Stimulated activated CD8-positive, alpha-beta memory T cell treated with anti-CD3 and anti-CD28 coated beads, Interleukin-4, amount 100 ng/mL, for 48 hours (primary cell): ENCODE measurements around the gene KCNH2.

ENCODE experiments used
- DNase-seq: peaks from one replicate; pipeline ENCODE4 v3.0.0-alpha.2; 2020

The KCNH2 gene

GRCh38 chr7:150972023-150972468 is 6.1 kb downstream of the KCNH2 start:
- no peak for DNase-seq

GRCh38 chr7:150971242-150972022 is 6.7 kb downstream of the KCNH2 start:
- no peak for DNase-seq

DNA sequence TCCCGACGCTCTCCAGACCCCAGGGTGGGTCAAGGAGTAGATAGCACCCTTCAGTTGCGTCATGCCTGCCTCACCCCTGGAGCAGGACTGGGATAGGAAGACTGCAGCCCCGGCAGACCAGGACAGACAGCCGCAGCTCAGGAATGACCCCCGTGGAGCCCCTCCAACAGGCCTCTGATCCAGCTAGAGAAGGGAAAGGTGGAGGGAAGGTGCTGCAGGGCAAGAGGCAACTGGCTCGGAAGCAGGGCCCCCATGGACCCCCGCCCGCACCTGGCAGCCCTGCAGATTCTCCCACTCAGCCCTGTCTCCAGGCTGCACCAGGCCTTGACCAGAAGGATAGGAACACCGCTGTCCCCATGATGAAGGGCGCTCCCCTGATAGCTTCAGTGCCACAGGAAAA is 7.7 kb downstream of the KCNH2 start:
- no peak for DNase-seq

- no peak for DNase-seq
Observed at GRCh38 chr7:150969475-150969874, 8.6 kb downstream of the KCNH2 start.

GRCh38 chr7:150968734-150969372 is 9.3 kb downstream of the KCNH2 start:
- DNase-seq, result no peak

DNA sequence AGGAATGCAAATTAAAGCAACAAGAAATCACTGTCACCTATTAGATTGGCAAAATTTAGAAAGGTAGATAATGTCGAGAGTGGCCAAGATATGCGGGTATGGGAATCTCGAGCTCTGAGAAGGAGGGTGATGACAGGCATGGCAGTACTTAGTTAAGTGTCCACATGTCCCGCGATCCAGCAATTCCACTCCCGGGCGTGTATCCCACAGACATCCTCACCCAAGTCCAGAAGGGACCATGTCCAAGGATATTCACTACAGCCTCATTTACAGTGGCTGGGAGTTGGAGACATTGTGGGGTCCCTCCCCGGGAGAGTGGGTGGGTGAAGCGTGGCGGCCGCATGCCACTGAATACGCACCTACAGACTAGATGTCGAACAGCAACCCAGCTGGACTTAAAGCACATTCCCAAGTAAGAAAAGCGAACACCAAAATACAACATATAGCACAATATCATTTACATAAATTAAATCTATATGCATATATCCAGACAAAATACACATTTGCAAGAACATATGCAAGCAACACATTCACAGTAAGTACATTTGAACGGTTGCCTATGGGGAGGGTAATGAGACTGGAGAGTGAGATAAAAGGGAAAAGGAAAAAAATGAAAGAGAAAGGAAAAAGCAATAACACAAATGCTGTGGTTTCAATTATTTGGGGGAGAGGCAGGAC is 9.9 kb downstream of the KCNH2 start:
- no peak for DNase-seq

GRCh38 chr7:150967349-150967748 is 10.8 kb downstream of the KCNH2 start:
- DNase-seq, result no peak

GRCh38 chr7:150966002-150966401 is 12.1 kb downstream of the KCNH2 start:
- no peak for DNase-seq

DNA sequence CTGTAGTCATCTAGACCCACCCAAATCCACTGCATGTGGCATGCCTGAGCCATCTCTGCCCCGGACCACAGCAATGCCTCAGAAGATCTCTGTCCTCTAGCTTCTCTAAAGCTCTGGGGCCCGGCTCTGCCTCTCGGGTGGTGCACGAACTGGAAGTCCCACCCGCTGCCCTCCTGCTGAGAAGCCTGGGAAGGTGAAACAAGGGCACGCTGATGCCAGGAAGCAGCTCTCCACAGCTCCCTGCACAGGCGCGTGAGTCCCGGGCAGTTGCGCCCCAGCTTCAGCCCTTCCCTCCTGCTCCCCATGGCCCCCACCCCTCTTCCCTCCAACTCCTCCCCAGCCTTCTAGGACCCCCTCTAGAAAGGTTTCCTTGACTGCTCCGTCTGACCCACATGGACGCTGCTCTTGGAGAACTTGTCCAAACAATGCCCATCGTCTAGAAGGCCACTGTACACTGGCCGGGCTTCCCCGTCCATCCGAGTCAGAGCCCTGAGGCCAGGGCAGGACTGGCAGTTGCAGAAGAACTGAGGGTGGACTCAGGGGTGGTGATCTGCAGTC is 12.8 kb downstream of the KCNH2 start:
- DNase-seq, result no peak

GRCh38 chr7:150964593-150965111 is 13.5 kb downstream of the KCNH2 start:
- DNase-seq, result no peak

DNA sequence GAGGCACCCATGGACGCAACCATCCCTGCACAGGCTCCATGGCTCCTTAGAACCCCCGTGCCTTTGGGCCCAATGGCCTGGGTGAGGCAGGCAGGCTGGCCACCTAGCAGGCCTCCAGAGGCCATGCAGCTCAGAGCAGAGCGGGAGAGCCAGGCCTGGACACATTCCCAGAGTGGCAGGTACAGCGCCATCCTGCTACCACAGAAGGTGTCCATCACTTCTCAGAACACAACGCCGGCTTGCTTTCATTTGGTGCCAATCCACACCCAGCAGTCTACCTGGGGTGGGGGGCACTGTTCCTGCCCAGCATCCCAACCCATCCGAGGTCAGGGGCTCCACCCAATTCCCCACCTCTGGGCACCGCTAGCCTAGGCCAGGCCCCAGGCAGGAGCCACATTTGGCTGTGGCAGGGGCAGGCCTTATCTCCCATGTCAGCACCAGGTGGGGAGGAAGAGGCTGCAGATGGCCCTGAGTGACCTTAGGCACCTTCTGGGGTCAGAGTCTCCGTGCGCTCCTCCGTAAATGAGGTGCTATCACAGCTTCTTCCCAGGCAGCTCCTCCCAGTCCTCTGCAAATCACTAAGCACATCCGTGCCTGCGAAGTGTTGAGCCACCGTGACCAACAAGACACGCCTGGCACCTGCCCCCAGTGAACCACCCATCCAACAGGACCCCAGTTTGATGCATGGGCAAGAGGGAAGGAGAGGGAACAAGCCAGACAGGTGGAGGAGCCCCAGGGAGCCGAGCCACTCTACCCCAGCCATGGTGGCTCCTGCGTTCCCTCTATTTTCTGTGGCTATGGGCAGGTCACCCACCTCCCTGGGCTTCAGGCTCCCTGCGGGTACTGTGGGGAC is 14.2 kb downstream of the KCNH2 start:
- DNase-seq, result no peak

- DNase-seq, result peak; percentile 74
Observed at GRCh38 chr7:150962553-150963399, 15.3 kb downstream of the KCNH2 start.

DNA sequence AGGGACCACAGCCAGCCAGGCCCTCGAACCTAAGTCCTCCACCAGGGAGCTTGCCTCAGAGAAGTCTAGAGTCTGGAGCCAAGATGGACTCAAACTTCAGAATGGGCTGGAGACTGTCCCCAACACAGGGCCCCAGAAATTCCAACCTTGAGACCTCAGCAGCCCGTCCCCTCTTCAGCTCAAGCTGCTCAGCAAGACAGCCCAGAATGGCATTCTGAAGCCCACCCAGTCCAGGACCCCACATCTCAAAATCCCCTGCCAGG is 15.9 kb downstream of the KCNH2 start:
- DNase-seq, result no peak

DNA sequence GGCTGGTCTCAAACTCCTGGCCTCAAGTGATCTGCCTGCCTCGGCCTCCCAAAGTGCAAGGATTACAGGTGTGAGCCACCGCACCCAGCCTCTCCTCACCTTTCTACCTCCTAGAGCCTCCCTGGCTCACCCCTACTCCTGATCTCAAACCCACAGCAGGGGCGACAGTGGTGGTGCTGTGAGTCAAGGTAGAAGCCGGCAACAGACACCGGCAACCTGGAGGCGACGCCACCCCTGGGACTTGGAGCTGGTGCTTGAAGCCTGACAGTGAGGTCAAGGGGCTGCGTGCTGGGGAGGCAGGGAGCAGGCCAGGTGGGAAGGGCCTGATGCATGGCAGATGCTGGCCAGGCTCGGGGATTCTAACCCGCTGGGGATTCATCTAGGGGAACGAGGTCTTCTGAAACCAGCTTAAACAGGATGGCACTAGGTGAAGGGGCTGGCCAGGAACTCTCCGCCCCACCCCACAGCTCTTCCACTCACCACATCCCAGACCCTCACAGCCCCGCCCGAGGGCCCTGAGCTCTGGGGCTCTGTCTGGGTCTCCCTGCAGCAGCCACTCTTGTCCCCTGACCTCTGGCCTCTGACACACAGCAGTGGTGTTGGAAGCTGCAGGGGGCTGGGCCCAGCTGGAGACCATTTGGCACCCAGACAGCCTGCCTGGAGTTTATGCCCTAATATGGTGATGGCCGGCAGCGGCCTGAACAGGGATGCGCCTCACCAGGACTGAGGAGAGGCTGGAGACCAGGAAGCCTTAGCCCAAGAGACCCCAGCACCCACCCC is 16.4 kb downstream of the KCNH2 start:
- no peak for DNase-seq

DNA sequence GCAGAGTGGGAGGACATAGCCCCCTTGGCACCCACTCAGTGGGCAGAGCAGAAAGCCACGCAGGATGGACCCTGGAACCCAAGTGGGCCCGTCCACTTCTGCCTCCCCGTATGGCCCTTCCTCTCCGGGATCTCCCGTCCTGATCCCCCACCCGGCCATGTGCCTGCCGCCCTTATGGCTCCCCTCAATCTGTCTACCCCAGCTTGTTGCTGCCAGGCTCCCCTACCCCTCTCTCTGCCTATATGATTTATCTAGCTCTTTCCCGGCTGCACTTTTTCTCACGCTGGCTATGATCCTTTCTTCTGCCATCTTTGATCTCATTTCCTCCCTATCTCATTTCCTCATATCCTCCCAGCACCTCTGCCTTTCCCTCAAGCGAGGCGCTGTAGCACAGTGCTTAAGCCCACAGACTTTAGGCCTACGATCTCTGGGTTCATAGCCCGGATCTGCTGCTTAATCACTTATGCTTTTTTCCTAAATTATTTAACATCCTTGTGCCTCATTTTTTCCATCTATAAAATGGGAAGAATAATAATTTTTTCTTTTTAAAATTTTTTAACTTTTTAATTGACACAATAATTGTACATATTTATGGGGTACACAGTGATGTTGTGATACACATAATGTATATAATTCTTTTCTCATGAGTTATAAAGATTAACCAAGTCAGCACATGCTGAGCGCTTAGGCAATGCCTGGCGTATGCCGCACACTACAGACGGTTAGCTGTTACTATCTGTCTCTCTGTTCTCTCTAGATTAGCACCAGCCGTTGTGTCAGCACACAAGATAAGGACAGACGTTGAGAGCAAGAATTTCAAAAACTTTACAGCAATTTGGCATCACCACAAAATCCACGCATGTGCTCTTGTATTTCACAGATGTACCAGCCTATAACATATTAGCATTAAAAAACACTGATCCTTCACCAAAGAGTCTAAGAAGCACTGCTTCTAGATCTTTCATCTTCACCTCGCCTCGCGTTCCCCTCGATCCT is 18.1 kb downstream of the KCNH2 start:
- no peak for DNase-seq

DNA sequence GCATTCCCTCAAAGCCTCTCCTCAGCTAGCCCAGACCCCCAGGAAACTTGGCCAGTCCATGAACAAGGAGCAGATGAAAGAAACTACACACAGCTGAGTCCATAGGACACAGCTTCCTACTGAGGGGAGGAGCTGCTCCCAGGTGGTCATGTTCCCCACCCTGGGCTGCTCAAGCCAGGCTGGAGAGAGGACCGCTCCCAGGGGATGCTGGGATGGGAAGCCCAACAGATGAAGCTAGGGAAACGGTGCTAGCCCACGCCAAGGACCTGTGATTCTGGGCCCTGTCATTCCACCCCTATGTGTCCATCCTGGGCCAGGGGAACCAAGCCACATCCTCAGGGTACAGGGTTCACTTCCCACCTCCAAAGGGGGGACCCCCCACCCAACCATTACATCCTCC is 19.0 kb downstream of the KCNH2 start:
- DNase-seq, result no peak

GRCh38 chr7:150958597-150958996 is 19.5 kb downstream of the KCNH2 start:
- DNase-seq, result no peak

- no peak for DNase-seq
Observed at GRCh38 chr7:150958062-150958552, 20.0 kb downstream of the KCNH2 start.
